ELF-1 (cell line): ENCODE results near the gene ADGRD1.

ENCODE experiments used
- DNase-seq: peaks from one replicate; pipeline ENCODE4 v3.0.0-alpha.2; 2016; ENCODE audit warnings: low read depth, low spot score

ADGRD1 gene

DNA sequence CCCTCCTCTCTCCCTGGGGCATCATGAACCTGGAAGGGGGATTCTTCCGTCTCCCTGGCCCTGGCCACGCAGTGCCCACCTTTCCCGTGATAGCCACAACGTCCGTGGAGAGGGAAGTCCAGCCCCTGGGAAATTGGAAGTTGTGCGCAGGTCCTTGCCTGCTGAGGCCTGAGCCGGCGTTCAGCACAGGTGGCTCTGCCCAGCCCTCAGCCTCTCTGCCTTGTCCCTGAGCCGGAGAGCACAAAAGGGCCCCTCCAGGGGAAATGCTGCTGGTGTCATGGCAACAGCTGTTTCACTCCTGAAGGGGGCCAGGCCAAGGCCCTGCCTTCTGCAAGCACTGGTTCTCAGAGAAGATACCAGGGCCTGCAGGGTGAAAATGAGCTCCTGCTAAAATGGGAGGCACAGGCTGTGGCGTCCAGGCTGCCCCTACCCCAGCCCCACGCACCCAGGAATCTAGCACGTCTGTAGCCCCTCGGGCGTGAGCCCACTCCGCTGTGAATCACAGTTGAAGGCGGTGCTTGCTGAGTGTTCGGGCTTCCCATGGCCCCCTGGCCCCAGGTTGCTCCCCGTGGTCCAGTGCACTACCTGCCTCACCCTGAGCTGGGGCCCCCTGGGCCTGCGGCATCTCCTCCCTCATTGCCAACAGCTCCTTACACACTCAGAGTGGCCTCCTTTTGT is 149.4 kb downstream of the ADGRD1 start:
- DNase-seq: peak; percentile 77

DNA sequence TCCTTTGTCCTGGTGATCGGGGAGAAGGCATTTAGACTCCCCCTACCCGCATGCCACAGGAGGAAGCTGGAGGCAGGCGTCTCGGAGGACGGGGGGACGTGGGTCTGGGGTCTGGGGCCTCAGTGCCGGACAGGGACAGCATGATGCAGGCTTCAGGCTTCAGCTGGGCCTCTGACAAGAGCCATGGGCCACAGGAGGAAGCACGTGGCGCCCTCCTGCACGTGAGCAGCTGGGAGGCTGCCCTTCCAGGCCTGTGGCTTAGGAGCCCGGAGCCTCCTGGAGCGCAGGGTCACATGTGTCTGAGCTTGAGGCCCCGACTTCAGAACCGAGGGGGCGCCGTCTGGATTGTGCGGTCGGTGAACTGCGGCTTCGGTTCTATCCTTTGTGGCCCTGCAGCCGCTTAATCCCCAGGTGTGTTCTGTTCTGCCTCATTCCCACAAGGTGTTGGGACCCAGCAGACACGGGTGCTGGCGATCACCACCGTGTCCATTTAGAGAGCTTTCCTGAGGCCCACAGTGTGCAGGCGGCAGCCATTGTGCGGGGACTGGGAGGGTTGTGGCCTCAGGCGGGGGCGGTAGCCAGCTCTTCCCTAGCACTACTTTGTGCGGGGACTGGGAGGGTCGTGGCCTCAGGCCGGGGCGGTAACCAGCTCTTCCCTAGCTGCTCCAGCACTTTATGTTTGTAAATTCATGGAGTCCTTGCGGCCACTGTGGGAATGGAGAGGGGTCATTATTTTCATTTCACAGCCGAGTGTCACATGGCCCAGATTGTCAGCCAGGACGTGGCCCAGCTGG is 150.2 kb downstream of the ADGRD1 start:
- DNase-seq: peak; percentile 50

DNA sequence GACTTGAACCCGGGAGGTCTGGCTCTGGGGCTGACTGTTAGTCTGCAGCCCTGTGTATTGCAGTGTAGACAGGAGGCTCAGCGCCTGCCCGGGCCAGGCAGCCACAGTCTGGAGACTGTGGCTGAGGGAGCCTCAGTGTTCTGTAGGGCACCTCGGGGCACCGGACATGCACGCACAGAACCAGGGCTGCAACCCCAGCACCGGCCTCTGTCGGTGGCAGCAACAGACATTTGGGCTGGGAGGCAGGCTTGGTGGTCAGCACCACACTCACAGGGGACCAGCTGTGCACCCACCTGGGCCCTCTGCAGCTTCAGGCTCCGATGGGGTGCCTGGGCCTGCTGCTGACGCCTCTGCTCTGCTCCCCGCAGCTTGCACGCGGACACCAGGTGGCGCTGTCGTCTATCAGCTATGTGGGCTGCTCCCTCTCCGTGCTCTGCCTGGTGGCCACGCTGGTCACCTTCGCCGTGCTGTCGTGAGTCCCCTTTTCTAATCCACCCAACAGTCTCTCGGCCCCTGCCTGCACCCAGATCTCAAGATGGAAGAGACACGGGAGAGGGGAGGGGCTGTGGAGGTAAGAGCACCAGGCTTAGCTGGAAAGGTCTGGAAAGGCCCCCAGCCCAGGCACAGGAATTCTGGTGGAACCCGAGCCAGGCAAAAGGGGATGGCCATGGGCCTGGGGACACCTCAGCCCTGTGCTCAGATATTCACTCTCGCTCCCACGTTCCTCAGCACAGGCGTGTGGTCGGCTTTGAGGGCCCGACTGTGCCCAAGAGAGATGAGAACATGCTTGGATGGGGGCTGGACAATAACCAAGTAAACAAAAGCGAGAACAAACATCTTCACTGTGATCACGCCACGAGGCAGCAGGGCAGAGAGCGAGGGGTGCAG is 151.0 kb downstream of the ADGRD1 start:
- DNase-seq: peak; percentile 85

DNA sequence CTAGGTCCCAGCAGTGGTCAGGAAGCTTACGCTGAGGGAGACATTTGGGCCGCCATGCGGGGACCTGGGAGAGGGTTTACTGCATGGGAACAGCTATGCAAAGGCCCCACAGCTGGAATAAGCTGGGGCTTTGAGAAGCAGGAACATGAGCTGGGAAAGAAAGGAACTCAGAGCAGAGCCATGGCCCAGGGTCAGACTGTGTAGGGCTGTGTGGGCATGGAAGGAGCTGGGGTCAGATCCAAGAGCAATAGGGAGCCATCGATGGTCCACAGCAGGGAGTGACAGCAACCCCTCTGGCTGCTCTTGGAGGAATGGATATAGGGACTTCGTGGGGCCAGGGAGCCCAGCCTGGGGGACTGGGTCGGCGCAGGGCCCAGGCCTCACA is 151.6 kb downstream of the ADGRD1 start:
- DNase-seq: no peak

DNA sequence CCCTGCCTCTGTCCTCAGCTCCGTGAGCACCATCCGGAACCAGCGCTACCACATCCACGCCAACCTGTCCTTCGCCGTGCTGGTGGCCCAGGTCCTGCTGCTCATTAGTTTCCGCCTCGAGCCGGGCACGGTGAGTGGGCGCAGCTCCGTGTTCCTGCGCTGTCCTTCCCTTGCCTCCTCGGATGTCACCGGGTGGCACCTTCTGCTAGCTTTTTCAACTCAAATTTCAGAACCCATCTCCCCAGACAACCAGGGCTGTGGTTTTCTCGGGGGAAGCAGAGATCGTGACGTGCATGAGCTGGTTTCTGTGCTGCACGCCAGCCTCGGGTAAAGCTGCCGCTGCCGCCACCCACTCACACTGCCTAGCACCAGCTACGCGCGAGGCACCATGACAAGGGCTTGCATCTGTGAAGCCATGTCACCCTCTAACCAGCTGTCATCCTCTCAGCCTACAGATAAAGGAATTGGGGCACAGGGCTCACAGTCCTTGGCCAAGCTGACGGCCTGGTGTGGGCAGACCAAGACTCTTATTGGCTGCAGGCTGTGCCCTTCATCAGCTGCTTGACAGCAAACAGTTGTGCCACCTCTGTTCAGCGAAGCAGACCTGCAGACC is 152.1 kb downstream of the ADGRD1 start:
- no peak for DNase-seq

DNA sequence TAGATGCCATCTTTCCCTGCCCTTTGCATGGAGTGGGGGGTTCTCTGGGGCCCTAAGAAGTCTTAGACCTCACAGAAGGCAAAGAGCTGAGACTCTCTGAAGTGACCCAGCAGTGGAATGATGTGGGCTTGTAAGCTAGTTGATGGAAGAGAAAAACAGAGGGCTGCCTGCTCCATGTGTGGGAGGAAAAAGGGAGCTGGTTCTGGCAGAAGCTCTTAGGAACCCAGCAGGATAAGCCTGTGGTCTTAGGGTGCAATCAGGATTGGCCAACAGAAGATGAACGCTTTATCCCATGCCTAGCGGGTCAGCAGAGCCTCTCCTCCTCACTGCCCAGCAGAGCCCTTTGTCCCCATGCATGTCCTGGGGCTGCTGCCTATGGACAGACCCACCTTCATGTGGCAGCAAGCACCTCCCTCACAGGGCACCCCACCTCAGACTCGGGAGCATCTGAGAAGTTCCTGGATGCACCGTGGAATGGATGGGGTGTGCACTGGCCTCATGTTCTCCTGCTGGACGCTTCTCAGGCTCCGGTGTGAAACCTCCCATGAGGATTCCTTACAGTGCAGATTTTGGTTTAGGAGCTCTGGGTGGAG is 152.7 kb downstream of the ADGRD1 start:
- no peak for DNase-seq

GRCh38 chr12:131108177-131108955 is 154.7 kb downstream of the ADGRD1 start:
- no peak for DNase-seq

- DNase-seq: no peak
These were observed 157.7 kb downstream of the ADGRD1 start for GRCh38 chr12:131111446-131111845.

DNA sequence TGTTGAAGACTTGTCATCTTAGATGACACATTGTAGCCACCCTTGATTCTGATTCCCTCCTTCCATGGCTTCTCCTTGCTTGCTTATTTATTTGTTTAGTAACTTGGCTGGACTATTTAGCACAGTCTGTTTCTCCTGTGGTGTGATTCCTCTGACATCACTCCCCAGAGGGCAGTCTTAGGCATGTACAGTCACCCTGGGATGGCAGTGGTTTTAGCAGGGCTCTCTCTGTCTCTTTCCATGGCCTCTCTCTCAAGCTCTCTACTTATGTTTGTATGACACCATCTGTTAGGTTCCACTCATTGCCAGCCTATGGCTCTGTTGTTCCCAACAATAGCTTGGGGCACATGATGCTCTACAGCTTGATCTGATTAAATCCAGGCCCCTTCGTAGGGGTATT is 158.3 kb downstream of the ADGRD1 start:
- no peak for DNase-seq

- no peak for DNase-seq
These were observed 159.1 kb downstream of the ADGRD1 start for GRCh38 chr12:131112700-131113290.

DNA sequence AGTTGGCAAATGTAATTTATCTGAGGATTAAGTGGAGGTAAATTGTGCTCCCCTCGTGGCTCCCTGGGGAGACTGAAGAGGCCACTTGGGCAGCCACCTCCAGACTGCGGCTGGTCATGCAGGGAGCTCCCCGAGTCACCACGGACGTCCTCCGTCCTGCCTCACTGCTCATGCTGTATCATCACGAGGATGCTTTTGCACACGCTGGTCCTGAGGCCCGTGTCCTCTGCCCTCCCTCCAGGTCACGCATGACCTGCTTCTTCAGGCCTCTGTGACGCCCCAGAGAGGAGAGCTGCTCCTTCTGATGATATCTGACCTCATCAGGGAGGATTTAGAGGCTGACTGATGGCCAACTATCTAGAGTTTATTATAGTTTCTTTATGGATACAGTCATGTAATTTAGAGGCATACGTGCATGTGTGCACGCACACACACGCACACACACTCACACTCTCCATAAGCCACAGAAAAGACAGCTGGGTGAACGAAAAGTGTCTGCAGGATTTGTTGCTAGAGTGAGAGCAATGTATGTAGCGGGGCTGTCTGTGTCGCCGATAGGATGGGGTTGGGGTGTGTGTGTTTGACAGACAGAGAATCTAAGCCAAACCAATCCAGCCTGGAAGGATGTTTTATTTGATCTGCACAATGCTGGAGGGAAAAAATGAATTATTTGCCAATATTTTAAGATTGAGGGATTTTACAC is 160.0 kb downstream of the ADGRD1 start:
- DNase-seq: no peak

- no peak for DNase-seq
These were observed 160.6 kb downstream of the ADGRD1 start for GRCh38 chr12:131114271-131114670.

DNA sequence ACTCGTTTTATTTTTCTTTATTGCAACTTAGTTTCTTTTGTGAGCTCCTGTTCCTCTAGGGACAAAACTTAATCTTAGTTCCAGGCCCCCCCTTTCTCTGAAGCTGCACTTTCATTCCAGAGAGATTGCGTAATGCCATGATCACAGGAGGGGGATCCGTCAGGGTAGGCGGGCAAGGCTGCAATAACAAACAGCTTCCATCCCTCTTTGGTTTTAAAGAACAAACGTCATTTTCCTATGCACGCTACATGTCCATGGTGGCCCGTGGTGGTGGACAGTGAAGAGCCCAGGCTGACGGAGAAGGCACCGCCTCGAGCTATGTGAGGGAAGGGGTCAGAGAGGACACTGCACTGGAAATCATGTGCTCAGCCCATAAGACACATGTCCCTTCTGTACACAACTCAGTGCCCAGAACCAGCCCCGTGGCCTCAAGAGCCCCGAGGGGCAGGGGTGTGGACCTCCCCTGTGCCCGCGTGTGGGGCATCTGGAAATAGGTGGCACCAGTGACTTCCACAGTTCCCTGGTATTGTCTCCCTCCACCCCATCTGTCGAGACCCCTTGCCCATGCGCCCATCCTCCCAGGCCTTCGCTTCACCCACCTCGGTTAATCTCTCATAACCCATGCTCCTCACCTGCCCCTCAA is 161.4 kb downstream of the ADGRD1 start:
- no peak for DNase-seq

DNA sequence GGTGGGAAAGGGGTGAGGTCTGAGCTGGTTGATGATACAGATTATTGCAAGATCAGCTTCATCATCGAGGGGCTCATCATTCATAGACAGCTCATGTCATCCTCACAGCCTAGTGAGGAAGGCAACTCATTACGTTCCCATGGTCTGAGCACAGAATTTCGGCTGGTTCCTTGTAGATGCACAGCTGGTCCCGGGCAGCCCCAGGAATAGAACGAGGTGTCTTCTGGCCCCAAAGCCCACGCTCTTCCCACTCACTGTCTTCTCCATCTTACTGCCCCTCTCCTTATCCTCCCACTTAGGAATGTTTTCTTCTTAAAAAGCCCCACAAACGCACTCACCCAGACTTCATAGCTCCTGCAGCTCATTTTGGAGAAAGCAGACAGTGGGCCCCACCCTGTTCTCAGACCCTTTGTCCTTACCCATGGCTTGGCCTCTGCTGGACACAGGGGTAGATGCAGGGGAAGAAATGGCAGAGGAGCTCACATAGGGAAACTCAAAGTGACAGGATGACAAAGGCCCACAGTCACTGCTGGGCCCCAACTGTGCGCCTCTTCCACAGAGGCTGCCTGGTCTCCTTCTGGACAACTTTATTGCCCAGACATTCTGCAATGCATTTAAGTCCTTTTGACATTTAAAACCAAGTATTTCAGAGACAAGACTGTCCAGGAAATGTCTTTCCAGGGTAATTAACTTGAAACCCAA is 162.2 kb downstream of the ADGRD1 start:
- DNase-seq: no peak

- DNase-seq: peak; percentile 57
These were observed 162.9 kb downstream of the ADGRD1 start for GRCh38 chr12:131116468-131117117.

DNA sequence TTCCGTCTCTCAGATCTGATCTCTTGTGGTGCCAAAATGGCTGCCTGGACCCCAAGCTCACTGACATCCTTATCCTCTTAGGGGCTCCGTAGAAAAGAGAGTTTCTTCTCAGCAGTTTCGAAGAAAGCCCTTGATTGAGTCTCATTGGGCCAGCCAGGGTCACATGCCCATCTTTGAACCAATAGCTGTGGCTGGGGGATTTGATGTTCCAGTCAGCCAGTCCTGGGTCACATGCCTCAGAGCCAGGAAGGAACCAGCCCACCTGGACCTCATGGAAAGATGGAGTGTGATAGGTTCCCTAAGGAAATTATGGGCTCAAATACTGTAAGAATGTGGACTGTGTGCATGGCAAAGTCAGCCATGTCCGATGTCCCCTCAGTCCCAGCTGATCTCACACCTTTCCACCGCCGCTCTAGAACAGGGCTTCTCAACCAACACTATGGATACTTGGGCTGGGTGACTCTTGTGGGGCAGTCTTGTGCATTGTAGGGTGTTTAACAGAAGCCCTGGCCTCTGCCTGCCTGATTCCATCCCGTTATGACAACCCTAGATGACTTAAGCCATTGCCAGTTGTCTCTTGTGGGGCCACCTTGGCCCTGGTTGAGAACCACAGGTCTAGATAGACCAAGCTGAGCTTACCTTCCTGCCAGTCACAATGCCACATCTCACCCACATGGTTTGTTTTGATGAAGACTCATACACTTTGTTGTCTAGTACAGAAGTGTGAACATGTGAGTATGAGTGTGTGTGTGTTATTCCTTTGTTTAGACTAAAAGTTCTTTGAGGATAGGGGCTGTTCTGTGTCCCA is 163.9 kb downstream of the ADGRD1 start:
- DNase-seq: no peak

GRCh38 chr12:131118371-131118770 is 164.7 kb downstream of the ADGRD1 start:
- DNase-seq: no peak
